HG03575 (cell line): ENCODE data around the gene LARP1.
"Not testable (repeated sequence)": the region's sequence is repeated elsewhere in the genome, so short reads cannot be mapped to it uniquely, and the experiment has no call there.

Experiments used
- ATAC-seq: cut with Tn5 transposase; IDR thresholded peaks from one replicate; pipeline ENCODE4 v1.9.1; 2021; ENCODE audit not compliant: unreplicated experiment, insufficient number of reproducible peaks, low FRiP score; ENCODE audit errors: extremely low read depth

LARP1 gene

GRCh38 chr5:154755361-154756008 is at the start of gene LARP1:
Gene LARP1 (plus strand): TSS chr5:154755377. CDS start chr5:154755758, 381 bp downstream.
- no peak for ATAC-seq

GRCh38 chr5:154706416-154706815 is 48.8 kb upstream of the LARP1 start:
- no peak for ATAC-seq

- ATAC-seq = no peak
Observed at GRCh38 chr5:154707641-154708040, 47.5 kb upstream of the LARP1 start.

- no peak for ATAC-seq
Observed at GRCh38 chr5:154708207-154708606, 47.0 kb upstream of the LARP1 start.

GRCh38 chr5:154708846-154709245 is 46.3 kb upstream of the LARP1 start:
- no peak for ATAC-seq

GRCh38 chr5:154709368-154710305 is 45.5 kb upstream of the LARP1 start:
- no peak for ATAC-seq

GRCh38 chr5:154712518-154713437 is 42.4 kb upstream of the LARP1 start:
- no peak for ATAC-seq

GRCh38 chr5:154713615-154714125 is 41.5 kb upstream of the LARP1 start:
- no peak for ATAC-seq

GRCh38 chr5:154714266-154714986 is 40.8 kb upstream of the LARP1 start:
- no peak for ATAC-seq

- no peak for ATAC-seq
Observed at GRCh38 chr5:154721481-154722058, 33.6 kb upstream of the LARP1 start.

- no peak for ATAC-seq
Observed at GRCh38 chr5:154722097-154722496, 33.1 kb upstream of the LARP1 start.

GRCh38 chr5:154722936-154723335 is 32.2 kb upstream of the LARP1 start:
- ATAC-seq = no peak

GRCh38 chr5:154723740-154724505 is 31.3 kb upstream of the LARP1 start:
- no peak for ATAC-seq

GRCh38 chr5:154727361-154727760 is 27.8 kb upstream of the LARP1 start:
- no peak for ATAC-seq

GRCh38 chr5:154728939-154729588 is 26.1 kb upstream of the LARP1 start:
- ATAC-seq = no peak

- no peak for ATAC-seq
Observed at GRCh38 chr5:154729613-154730012, 25.6 kb upstream of the LARP1 start.

GRCh38 chr5:154730761-154731160 is 24.4 kb upstream of the LARP1 start:
- not testable (repeated sequence) for ATAC-seq
